ENCODE results near the gene ENOX1. TPM values are rescaled to one million over a fixed set of nuclear protein-coding genes. Genes with fewer than 3 reads are reported as not detected.

ENOX1 gene
- total RNA-seq, 1 experiment from 2014 or later = 0.26 TPM

DNA sequence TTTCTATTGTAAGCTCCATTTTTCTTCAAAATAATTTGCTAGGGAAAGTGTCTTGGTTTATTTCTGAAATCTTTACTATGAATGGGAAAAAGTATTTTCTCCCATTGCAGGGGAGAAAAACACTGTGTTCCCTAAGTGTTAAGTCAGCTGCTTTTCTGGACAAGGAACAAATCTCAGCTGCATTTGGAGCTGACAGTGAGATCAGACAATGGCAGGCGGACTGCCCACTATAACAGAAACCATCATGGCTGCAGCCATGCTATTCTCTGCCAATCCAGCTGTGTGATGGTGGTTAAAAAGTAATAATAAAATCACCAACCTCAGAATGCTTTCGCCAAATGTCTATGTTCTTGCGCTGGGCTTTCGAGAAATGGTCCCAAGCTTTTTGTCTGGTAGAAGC lies 460.7 kb downstream of the ENOX1 start:
- no peak for ATAC-seq
- Mint-ChIP-seq H3K27ac (no peak overlapping the region), H3K4me3 (no peak overlapping the region), H3K4me1 (no peaks in the 10 kb centered on the region), H3K27me3 (ENCODE audit: low read depth) (no peaks in the 10 kb centered on the region), H3K36me3 (no peaks in the 10 kb centered on the region), H3K9me3 (no peaks in the 10 kb centered on the region)
- TF ChIP-seq JAZF1 (CRISPR knock-in tag; IDR thresholded peaks at IDR 0.05) (no peak), ATF1 (CRISPR knock-in tag; IDR thresholded peaks at IDR 0.05) (no peak), SOX15 (CRISPR knock-in tag; IDR thresholded peaks at IDR 0.05) (no peak), ZNF416 (CRISPR knock-in tag; IDR thresholded peaks at IDR 0.05) (no peak), ERG (CRISPR knock-in tag; IDR thresholded peaks at IDR 0.05) (no peak), SP1 (CRISPR knock-in tag; conservative IDR thresholded peaks at IDR 0.05) (no peak), E2F5 (CRISPR knock-in tag; IDR thresholded peaks at IDR 0.05) (no peak), ZNF423 (CRISPR knock-in tag; IDR thresholded peaks at IDR 0.05) (no peak), GTF2I (CRISPR knock-in tag; conservative IDR thresholded peaks at IDR 0.05) (no peak), NR1H2 (CRISPR knock-in tag; IDR thresholded peaks at IDR 0.05) (no peak), FOXP4 (CRISPR knock-in tag; IDR thresholded peaks at IDR 0.05) (no peak), ZNF138 (CRISPR knock-in tag; conservative IDR thresholded peaks at IDR 0.05) (no peak), TEAD1 (CRISPR knock-in tag; IDR thresholded peaks at IDR 0.05) (no peak), ATF3 (CRISPR knock-in tag; conservative IDR thresholded peaks at IDR 0.05) (no peak), OVOL2 (CRISPR knock-in tag; IDR thresholded peaks at IDR 0.05; ENCODE audit: borderline replicate concordance) (no peak), ZBTB21 (CRISPR knock-in tag; IDR thresholded peaks at IDR 0.05; ENCODE audit: borderline replicate concordance) (no peak)
- TF ChIP-seq, protein P1, sequence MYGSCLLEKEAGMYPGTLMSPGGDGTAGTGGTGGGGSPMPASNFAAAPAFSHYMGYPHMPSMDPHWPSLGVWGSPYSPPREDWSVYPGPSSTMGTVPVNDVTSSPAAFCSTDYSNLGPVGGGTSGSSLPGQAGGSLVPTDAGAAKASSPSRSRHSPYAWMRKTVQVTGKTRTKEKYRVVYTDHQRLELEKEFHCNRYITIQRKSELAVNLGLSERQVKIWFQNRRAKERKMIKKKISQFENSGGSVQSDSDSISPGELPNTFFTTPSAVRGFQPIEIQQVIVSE (CRISPR knock-in tag; IDR thresholded peaks at IDR 0.05; ENCODE audit: borderline replicate concordance) = no peak
- TF ChIP-seq, protein P2, sequence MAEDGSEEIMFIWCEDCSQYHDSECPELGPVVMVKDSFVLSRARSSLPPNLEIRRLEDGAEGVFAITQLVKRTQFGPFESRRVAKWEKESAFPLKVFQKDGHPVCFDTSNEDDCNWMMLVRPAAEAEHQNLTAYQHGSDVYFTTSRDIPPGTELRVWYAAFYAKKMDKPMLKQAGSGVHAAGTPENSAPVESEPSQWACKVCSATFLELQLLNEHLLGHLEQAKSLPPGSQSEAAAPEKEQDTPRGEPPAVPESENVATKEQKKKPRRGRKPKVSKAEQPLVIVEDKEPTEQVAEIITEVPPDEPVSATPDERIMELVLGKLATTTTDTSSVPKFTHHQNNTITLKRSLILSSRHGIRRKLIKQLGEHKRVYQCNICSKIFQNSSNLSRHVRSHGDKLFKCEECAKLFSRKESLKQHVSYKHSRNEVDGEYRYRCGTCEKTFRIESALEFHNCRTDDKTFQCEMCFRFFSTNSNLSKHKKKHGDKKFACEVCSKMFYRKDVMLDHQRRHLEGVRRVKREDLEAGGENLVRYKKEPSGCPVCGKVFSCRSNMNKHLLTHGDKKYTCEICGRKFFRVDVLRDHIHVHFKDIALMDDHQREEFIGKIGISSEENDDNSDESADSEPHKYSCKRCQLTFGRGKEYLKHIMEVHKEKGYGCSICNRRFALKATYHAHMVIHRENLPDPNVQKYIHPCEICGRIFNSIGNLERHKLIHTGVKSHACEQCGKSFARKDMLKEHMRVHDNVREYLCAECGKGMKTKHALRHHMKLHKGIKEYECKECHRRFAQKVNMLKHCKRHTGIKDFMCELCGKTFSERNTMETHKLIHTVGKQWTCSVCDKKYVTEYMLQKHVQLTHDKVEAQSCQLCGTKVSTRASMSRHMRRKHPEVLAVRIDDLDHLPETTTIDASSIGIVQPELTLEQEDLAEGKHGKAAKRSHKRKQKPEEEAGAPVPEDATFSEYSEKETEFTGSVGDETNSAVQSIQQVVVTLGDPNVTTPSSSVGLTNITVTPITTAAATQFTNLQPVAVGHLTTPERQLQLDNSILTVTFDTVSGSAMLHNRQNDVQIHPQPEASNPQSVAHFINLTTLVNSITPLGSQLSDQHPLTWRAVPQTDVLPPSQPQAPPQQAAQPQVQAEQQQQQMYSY (CRISPR knock-in tag; IDR thresholded peaks at IDR 0.05) = no peak
- TF ChIP-seq, protein P3, sequence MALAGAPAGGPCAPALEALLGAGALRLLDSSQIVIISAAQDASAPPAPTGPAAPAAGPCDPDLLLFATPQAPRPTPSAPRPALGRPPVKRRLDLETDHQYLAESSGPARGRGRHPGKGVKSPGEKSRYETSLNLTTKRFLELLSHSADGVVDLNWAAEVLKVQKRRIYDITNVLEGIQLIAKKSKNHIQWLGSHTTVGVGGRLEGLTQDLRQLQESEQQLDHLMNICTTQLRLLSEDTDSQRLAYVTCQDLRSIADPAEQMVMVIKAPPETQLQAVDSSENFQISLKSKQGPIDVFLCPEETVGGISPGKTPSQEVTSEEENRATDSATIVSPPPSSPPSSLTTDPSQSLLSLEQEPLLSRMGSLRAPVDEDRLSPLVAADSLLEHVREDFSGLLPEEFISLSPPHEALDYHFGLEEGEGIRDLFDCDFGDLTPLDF (CRISPR knock-in tag; IDR thresholded peaks at IDR 0.05) = no peak
- TF ChIP-seq, protein P4, sequence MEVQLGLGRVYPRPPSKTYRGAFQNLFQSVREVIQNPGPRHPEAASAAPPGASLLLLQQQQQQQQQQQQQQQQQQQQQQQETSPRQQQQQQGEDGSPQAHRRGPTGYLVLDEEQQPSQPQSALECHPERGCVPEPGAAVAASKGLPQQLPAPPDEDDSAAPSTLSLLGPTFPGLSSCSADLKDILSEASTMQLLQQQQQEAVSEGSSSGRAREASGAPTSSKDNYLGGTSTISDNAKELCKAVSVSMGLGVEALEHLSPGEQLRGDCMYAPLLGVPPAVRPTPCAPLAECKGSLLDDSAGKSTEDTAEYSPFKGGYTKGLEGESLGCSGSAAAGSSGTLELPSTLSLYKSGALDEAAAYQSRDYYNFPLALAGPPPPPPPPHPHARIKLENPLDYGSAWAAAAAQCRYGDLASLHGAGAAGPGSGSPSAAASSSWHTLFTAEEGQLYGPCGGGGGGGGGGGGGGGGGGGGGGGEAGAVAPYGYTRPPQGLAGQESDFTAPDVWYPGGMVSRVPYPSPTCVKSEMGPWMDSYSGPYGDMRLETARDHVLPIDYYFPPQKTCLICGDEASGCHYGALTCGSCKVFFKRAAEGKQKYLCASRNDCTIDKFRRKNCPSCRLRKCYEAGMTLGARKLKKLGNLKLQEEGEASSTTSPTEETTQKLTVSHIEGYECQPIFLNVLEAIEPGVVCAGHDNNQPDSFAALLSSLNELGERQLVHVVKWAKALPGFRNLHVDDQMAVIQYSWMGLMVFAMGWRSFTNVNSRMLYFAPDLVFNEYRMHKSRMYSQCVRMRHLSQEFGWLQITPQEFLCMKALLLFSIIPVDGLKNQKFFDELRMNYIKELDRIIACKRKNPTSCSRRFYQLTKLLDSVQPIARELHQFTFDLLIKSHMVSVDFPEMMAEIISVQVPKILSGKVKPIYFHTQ (CRISPR knock-in tag; IDR thresholded peaks at IDR 0.05) = no peak
- ChIA-PET POLR2A (no interaction called here), CTCF (no interaction called here)
- DNase-seq (ENCODE audit: low spot score) = no peak
